Measurements from ENCODE around the gene DPEP2. TPM values are rescaled to one million over a fixed set of nuclear protein-coding genes. Genes with fewer than 3 reads are reported as not detected.

Gene DPEP2
- total and polyA plus RNA-seq, 2 of the 13 experiments (the other 11 are each of a cell fraction or from before 2014, with no cell fraction given): 0.18 TPM; not detected in 1

- TF ChIP-seq, protein P1, sequence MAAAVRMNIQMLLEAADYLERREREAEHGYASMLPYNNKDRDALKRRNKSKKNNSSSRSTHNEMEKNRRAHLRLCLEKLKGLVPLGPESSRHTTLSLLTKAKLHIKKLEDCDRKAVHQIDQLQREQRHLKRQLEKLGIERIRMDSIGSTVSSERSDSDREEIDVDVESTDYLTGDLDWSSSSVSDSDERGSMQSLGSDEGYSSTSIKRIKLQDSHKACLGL (CRISPR knock-in tag; IDR thresholded peaks at IDR 0.05): no peak
- TF ChIP-seq JUN (CRISPR knock-in tag; IDR thresholded peaks at IDR 0.05) (0 out of 2 replicates have a peak, but pooled peaks have one; percentile 14), ZNF33A (CRISPR knock-in tag; IDR thresholded peaks at IDR 0.05; ENCODE audit: borderline replicate concordance) (no peak), ZNF331 (CRISPR knock-in tag; IDR thresholded peaks at IDR 0.05) (0 out of 2 replicates have a peak, but pooled peaks have one; percentile 42), THYN1 (CRISPR knock-in tag; IDR thresholded peaks at IDR 0.05; ENCODE audit: borderline replicate concordance, low read depth) (no peak), ZBTB1 (CRISPR knock-in tag; IDR thresholded peaks at IDR 0.05; ENCODE audit: borderline replicate concordance) (no peak), KLF16 (CRISPR knock-in tag; IDR thresholded peaks at IDR 0.05) (peak in 1 of 2 experiments; percentile 44; a peak in 1 of 4 replicates), LBX2 (CRISPR knock-in tag; IDR thresholded peaks at IDR 0.05; ENCODE audit: borderline replicate concordance) (no peak), ZBTB7A (CRISPR knock-in tag; IDR thresholded peaks at IDR 0.05) (no peak), KDM2A (CRISPR knock-in tag; IDR thresholded peaks at IDR 0.05; ENCODE audit: borderline replicate concordance, low read depth) (no peak), ZNF335 (CRISPR knock-in tag; IDR thresholded peaks at IDR 0.05) (peak; percentile 57; the same call in 1 of the 2 replicates), HNRNPUL1 (IDR thresholded peaks at IDR 0.05; ENCODE audit: low read depth, low read length) (no peak), ZNF441 (CRISPR knock-in tag; IDR thresholded peaks at IDR 0.05; ENCODE audit: borderline replicate concordance) (no peak), KLF12 (CRISPR knock-in tag; IDR thresholded peaks at IDR 0.05; ENCODE audit: borderline replicate concordance) (no peak; the same call in 1 of the 2 replicates), ZNF350 (CRISPR knock-in tag; IDR thresholded peaks at IDR 0.05; ENCODE audit: borderline replicate concordance, low read depth) (no peak; the same call in none of the 2 replicates), ZNF619 (CRISPR knock-in tag; IDR thresholded peaks at IDR 0.05) (0 out of 2 replicates have a peak, but pooled peaks have one; percentile 58), ZNF317 (CRISPR knock-in tag; IDR thresholded peaks at IDR 0.05) (no peak), ZNF737 (CRISPR knock-in tag; IDR thresholded peaks at IDR 0.05; ENCODE audit: borderline replicate concordance) (no peak), ZNF567 (CRISPR knock-in tag; IDR thresholded peaks at IDR 0.05; ENCODE audit: borderline replicate concordance) (no peak), ZNF629 (CRISPR knock-in tag; conservative IDR thresholded peaks at IDR 0.05) (no peak), CHD2 (IDR thresholded peaks at IDR 0.05; ENCODE audit: low read depth, low read length) (no peak; the same call in 1 of the 2 replicates), NFATC3 (CRISPR knock-in tag; IDR thresholded peaks at IDR 0.05) (no peak)
- TF ChIP-seq, protein P2, sequence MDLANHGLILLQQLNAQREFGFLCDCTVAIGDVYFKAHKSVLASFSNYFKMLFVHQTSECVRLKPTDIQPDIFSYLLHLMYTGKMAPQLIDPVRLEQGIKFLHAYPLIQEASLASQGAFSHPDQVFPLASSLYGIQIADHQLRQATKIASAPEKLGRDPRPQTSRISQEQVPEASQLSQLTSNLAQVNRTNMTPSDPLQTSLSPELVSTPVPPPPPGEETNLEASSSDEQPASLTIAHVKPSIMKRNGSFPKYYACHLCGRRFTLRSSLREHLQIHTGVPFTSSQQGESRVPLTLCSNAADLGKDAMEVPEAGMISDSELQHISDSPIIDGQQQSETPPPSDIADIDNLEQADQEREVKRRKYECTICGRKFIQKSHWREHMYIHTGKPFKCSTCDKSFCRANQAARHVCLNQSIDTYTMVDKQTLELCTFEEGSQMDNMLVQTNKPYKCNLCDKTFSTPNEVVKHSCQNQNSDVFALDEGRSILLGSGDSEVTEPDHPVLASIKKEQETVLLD (CRISPR knock-in tag; IDR thresholded peaks at IDR 0.05; ENCODE audit: low read depth): no peak
- TF ChIP-seq, protein P3, sequence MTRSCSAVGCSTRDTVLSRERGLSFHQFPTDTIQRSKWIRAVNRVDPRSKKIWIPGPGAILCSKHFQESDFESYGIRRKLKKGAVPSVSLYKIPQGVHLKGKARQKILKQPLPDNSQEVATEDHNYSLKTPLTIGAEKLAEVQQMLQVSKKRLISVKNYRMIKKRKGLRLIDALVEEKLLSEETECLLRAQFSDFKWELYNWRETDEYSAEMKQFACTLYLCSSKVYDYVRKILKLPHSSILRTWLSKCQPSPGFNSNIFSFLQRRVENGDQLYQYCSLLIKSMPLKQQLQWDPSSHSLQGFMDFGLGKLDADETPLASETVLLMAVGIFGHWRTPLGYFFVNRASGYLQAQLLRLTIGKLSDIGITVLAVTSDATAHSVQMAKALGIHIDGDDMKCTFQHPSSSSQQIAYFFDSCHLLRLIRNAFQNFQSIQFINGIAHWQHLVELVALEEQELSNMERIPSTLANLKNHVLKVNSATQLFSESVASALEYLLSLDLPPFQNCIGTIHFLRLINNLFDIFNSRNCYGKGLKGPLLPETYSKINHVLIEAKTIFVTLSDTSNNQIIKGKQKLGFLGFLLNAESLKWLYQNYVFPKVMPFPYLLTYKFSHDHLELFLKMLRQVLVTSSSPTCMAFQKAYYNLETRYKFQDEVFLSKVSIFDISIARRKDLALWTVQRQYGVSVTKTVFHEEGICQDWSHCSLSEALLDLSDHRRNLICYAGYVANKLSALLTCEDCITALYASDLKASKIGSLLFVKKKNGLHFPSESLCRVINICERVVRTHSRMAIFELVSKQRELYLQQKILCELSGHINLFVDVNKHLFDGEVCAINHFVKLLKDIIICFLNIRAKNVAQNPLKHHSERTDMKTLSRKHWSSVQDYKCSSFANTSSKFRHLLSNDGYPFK (CRISPR knock-in tag; IDR thresholded peaks at IDR 0.05; ENCODE audit: borderline replicate concordance): peak; percentile 35; the same call in 1 of the 2 replicates
Observed at GRCh38 chr16:67966549-67967182, 32.6 kb downstream of the DPEP2 start (continued).

All from HepG2 (cell line).